ACHN (cell line): Measurements from ENCODE around the gene FZD10.

Experiments
- DNase-seq: peaks from one replicate; pipeline ENCODE4 v3.0.0-alpha.2; 2015
- in situ Hi-C: cut with HindIII; loops from 2 replicates; pipeline ENCODE4 v1.10.0; 2017; ENCODE audit warnings: low sequenced_read_pairs, low pct_ligation_motif_present, low pct_unique_long_range_greater_than_20kb

The FZD10 gene

DNA sequence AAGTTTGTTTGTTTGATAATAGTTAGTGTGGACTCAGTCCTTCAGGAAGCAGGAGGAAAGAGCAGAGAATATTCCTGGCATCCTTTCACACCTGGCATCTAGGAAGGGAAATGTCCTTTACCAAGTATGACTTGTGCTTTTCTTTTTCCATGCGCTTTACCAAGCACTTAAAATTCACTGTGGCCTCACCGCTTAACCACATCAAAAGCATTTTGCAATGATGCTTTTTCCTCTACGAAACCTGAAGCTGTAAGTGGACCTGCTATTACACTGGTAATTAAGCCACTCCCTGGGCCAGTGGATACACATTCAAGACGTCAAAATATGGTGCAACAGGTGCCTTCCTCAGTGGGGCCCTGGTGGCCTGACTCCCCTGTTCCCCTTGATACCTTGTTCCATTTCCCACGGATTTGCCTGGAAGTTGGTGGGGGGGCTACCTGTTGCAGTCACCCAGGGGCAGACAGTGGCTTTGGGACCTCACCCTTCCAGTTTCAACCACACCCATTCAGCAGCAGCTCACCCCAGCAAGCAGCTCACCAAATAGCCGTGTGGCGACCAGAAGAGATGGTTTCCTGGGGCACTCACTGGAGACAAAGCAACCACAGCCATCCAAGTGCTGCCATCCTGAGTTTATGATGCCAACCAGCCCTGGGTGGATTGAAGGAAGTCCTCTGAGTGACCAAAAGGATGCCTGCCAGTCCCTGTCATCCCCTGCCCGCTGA lies 14.2 kb upstream of the FZD10 start:
- in situ Hi-C loops, result no loop called here
- DNase-seq, result no peak

DNA sequence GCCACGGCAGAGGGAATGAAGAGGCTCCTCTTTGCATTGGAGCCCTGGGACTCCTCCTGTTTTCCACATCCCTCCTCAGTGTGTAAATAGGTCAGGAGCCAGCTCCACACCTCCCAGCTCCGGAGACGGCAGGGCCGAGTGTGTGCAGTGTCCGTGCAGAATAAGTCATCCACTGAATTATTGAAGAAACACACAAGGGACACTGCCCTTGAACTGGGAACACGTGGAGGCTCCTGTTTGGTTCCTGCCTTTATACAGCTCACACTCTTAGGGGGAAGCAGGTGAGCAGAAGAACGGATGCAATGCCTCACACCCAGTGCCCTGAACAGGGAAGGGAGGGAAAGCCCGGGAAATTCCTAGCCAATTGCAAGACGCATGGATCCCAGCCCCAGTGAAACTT lies 10.4 kb upstream of the FZD10 start:
- in situ Hi-C loops, result no loop called here
- DNase-seq, result no peak

DNA sequence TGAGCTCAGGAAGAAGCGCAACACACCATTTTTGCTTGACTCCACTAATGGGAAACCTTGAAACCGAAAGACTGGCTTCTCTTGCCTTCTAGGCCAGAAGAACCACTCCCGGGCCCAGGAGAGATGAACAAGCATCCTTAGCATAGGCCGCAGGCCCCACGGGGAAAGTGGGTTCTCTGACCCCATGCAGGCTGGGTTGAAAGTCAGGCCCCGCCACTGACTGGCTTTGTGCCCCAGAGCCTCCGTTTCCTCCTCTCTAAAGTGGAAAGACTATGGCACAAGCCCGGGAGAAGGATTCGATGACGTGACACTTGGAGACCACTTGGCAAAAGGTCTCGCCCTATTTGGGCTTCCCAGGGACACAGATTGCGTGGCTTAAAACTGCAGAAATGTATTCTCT lies 9.9 kb upstream of the FZD10 start:
- no peak for DNase-seq
- in situ Hi-C loops, result no loop called here

GRCh38 chr12:130153803-130154202 lies 8.5 kb upstream of the FZD10 start:
- no peak for DNase-seq
- in situ Hi-C loops, result no loop called here

DNA sequence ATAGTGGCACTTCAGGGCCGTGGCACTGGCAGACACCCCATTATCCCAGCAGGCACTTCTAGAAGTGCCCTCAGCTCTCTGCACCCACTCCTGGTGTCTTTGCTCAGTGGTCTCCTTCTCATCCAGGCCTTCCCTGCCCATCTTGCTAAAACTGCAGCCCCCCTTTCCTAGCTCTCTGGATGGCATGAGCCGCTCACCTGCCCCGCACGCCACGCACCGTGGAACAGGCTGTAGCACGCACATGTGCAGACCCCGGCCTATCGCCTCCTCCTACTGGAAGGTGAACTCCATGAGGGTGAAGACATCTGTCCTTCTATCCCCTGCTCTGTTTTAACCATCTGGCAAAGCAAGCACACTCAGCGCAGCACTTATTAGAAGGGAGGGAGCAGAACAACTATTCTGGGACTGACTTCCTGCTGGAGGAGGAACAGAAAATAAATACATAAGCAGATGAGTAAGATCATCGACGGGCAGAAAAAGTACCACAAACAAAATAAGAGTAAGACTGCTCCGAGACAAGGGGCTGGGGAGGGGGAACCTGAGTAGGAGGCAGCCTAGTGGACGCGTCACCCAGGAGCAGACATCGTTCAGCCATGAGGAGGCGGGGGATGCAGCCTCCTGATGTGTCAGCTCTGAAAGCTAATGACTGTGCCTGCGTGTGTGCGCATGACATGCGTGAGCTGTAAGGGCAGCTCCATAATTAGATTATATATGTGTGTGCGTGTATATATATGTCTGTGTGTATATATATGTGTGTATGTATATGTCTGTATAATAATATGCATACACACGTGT lies 7.8 kb upstream of the FZD10 start:
- in situ Hi-C loops, result no loop called here
- DNase-seq, result no peak

DNA sequence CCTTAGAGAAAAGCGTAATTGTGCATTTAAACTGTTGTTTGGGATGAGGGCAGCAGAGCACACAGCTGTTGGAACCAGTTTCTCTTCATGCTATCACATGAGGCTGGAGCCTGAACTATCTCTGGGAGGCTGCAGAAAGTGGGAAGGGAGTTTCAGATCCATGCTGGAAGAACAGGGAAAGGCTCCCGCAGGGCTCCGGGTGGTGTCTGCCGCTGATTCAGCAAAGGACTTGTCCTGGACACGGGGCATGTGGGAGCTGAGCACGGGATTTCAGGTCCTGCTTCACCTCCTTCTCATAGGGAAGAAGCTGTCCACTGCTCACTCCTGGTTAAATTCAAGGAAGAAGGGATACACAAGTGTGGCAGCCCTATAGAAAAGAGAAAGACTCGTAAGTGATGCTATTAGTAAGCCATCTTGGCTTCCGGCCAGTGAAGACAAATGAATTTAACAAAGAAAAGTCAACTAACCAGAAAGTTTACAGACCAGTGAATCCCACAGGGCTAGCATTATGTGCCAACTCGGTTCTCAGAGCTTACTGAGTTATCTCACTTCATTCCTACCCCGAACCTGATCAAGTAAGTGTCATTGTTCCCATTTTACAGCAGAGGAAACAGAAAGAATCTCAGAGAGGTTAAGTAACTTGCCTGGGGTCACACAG lies 6.7 kb upstream of the FZD10 start:
- DNase-seq, result no peak
- in situ Hi-C loops, result no loop called here

DNA sequence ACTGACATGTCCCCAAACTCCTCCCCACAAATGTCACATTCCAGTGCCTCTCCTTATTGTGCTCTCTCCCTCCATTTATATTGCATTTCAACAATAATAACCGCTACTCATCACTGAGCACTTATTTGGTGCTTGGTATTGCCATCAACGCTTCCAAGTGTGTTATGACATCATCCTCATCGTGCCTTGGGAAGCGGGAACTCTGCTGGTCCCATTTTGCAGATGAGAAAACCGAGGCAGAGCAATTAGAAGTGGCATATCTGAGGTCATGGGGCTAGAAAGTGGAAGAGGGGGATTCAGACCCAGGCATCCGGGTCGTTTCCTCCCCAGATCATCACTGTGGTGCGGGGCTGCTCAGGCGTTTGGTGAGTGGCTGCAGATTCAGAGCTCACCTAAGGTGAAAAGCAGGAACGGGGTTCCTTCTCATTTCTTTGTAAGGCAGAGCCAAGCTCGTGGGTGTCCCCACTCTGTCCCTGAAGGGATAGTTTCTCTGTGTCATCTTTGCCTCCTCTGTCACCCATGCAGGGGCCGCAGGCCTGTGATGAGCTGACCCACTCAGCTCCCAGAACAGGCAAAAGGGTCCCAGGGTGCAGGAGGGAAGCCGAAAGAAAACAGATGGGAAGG lies 5.5 kb upstream of the FZD10 start:
- DNase-seq, result no peak
- in situ Hi-C loops, result no loop called here

DNA sequence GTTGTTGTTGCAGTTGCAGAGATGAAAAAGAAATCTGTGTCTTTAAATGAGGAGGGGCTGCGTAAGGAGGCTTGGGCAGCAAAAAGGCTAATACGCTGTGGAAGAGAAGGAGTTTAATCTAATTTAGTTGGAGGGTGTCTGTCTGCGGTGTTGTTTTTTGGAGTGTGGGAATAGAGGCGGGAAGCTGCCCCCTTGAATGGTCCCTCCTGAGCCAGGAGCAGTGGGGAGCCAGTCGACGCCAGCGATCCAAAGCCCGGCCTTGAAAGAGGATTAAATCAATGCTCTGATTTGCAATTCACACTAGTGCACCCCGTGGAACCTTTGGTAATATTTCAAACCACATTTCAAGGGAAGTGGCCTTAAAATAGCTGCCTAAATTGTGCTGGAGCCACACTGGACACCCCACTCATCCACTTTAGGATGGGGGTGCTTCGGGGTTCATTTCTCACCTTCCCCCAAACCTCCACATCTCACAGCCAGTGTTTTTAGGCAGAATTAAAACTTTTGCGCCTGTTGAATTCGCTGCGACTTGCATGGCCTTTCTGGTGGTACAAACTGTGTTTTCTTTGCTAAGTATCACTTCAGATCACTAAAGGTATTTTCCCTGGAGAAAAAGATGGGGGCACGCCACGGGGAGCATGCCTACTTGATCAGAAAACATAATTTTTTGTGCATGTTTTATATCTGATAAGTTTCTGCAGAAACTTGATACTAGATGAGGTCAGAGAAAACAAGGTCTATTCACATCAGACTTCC lies 4.1 kb upstream of the FZD10 start:
- in situ Hi-C loops, result no loop called here

DNA sequence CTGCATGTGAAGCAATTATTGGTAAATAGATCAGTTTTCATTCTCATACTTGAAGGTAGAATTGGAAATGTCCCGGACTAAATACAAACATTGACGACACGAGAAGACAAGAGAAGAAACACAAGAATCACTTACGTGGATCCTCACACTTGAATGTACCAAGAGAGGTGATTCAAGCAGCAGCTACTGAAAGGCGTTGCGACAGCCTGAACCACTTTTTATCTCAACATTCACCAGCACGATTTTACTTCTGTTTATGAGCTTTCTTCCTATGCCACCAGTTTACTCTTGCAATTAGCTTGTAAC lies 3.6 kb upstream of the FZD10 start:
- DNase-seq, result no peak
- in situ Hi-C loops, result no loop called here

More for the DNA sequence above, 4.1 kb upstream of the FZD10 start:
- DNase-seq, result no peak

- in situ Hi-C loops, result no loop called here
Measured at GRCh38 chr12:130160306-130160705, 2.0 kb upstream of the FZD10 start.

GRCh38 chr12:130160711-130161231 lies 1.5 kb upstream of the FZD10 start:
- DNase-seq, result no peak
- in situ Hi-C loops, result no loop called here

More at GRCh38 chr12:130160306-130160705, 2.0 kb upstream of the FZD10 start:
- no peak for DNase-seq

- DNase-seq, result no peak
- in situ Hi-C loops, result no loop called here
Measured at GRCh38 chr12:130161261-130162243, 712 bp upstream of the FZD10 start.

DNA sequence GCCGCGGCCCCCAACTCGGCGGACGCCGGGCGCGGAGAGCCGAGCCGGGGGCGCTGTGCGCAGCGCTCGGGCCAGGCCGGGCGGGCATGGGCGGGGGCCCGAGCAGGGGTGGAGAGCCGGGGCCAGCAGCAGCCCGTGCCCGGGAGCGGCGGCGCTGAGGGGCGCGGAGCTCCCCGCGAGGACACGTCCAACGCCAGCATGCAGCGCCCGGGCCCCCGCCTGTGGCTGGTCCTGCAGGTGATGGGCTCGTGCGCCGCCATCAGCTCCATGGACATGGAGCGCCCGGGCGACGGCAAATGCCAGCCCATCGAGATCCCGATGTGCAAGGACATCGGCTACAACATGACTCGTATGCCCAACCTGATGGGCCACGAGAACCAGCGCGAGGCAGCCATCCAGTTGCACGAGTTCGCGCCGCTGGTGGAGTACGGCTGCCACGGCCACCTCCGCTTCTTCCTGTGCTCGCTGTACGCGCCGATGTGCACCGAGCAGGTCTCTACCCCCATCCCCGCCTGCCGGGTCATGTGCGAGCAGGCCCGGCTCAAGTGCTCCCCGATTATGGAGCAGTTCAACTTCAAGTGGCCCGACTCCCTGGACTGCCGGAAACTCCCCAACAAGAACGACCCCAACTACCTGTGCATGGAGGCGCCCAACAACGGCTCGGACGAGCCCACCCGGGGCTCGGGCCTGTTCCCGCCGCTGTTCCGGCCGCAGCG lies 639 bp downstream of the FZD10 start:
- DNase-seq, result no peak
- in situ Hi-C loops, result no loop called here

DNA sequence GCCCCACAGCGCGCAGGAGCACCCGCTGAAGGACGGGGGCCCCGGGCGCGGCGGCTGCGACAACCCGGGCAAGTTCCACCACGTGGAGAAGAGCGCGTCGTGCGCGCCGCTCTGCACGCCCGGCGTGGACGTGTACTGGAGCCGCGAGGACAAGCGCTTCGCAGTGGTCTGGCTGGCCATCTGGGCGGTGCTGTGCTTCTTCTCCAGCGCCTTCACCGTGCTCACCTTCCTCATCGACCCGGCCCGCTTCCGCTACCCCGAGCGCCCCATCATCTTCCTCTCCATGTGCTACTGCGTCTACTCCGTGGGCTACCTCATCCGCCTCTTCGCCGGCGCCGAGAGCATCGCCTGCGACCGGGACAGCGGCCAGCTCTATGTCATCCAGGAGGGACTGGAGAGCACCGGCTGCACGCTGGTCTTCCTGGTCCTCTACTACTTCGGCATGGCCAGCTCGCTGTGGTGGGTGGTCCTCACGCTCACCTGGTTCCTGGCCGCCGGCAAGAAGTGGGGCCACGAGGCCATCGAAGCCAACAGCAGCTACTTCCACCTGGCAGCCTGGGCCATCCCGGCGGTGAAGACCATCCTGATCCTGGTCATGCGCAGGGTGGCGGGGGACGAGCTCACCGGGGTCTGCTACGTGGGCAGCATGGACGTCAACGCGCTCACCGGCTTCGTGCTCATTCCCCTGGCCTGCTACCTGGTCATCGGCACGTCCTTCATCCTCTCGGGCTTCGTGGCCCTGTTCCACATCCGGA lies 1.4 kb downstream of the FZD10 start:
- DNase-seq, result no peak

DNA sequence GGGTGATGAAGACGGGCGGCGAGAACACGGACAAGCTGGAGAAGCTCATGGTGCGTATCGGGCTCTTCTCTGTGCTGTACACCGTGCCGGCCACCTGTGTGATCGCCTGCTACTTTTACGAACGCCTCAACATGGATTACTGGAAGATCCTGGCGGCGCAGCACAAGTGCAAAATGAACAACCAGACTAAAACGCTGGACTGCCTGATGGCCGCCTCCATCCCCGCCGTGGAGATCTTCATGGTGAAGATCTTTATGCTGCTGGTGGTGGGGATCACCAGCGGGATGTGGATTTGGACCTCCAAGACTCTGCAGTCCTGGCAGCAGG lies 1.9 kb downstream of the FZD10 start:
- in situ Hi-C loops, result no loop called here
- DNase-seq, result no peak

More for the DNA sequence above, 1.4 kb downstream of the FZD10 start:
- in situ Hi-C loops, result no loop called here

- in situ Hi-C loops, result no loop called here
- DNase-seq, result no peak
Measured at GRCh38 chr12:130164936-130165335, 2.7 kb downstream of the FZD10 start.
